SK-N-SH (cell line): ENCODE data around the gene SERPINI1.

Experiments
- ELF1 ChIP-seq: IDR thresholded peaks from 2 replicates; pipeline ENCODE4 v1.4.0; 2012
- EP300 ChIP-seq, 2 experiments: IDR thresholded peaks; 2 replicates each; pipeline versions ENCODE4 v1.4.0 to v1.6.1; 2012; ENCODE audit warnings: borderline replicate concordance in 1 of 2, low read depth in 1 of 2, low read length in 1 of 2
- FOSL2 ChIP-seq: IDR thresholded peaks from 2 replicates; pipeline ENCODE4 v1.4.0; 2012; ENCODE audit warnings: low read depth, mild to moderate bottlenecking, moderate library complexity, borderline replicate concordance
- GATA2 ChIP-seq: sonication (generic); formaldehyde crosslinking; IDR thresholded peaks from 2 replicates; pipeline ENCODE4 v1.5.0; 2020; ENCODE audit warnings: mild to moderate bottlenecking, missing genetic modification reagents
- MAX ChIP-seq: IDR thresholded peaks from 2 replicates; pipeline ENCODE4 v1.4.0; 2012; ENCODE audit warnings: low read depth
- MEF2A ChIP-seq: IDR thresholded peaks from 2 replicates; pipeline ENCODE4 v1.4.0; 2012; ENCODE audit warnings: low read depth, borderline replicate concordance
- POLR2AphosphoS5 ChIP-seq: IDR thresholded peaks from 2 replicates; pipeline ENCODE4 v1.6.1; 2012; ENCODE audit warnings: low read depth, low read length
- RFX5 ChIP-seq: IDR thresholded peaks from 2 replicates; pipeline ENCODE4 v1.6.1; 2012; ENCODE audit warnings: mild to moderate bottlenecking, improper control_type of control experiment, low read length
- SIN3A ChIP-seq: IDR thresholded peaks from 2 replicates; pipeline ENCODE4 v1.6.1; 2012; ENCODE audit warnings: low read depth, mild to moderate bottlenecking, low read length, moderate library complexity, borderline replicate concordance
- USF1 ChIP-seq: IDR thresholded peaks from 2 replicates; pipeline ENCODE4 v1.4.0; 2012; ENCODE audit warnings: low read depth, borderline replicate concordance
- YY1 ChIP-seq: IDR thresholded peaks from 2 replicates; pipeline ENCODE4 v1.4.0; 2012; ENCODE audit warnings: low read depth, mild to moderate bottlenecking
- TF ChIP-seq, protein P1 (sequence below): fragments of 200-600 bp; sonication (generic); IDR thresholded peaks from 2 replicates; pipeline ENCODE4 v1.6.1; 2017; ENCODE audit warnings: antibody characterized with exemption, mild to moderate bottlenecking, moderate library complexity
- TF ChIP-seq, protein P2 (sequence below): IDR thresholded peaks from 2 replicates; pipeline ENCODE4 v1.6.1; 2012; ENCODE audit warnings: mild to moderate bottlenecking, low read depth, low read length, moderate library complexity

DNA sequence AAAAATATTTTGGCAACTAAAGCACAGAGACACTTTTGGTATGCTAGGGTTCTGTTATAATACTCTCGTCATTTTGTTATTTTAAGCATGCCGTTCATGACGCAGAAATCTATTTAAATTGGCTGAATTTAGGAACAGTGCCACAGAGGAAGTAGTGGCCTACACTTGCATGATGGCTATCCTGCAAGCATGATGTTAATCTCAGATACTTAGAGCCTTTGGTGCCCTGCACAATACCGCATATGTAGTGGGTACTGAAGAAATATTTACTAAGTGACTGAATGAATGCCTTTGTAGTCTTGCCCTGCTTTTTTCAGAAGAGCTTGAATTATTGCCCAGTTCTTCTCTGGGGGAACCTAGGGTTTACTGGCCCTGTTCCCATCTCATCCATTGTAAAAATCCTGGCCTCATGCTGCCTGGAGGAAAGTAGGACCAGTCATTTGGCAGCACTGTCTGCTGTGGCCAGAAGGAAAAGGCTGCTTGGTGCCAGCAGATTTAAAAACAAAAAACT lies 79.0 kb downstream of the SERPINI1 start:
- TF ChIP-seq ELF1 (no peak), POLR2AphosphoS5 (no peak), MAX (no peak), MEF2A (no peak), GATA2 (CRISPR knock-in tag) (no peak), RFX5 (no peak), FOSL2 (no peak), SIN3A (no peak), EP300 (IDR thresholded peaks at IDR 0.05; ENCODE audit: borderline replicate concordance in 1 of 2, low read depth in 1 of 2, low read length in 1 of 2) (no peak), YY1 (no peak), USF1 (no peak)
- TF ChIP-seq, protein P1, sequence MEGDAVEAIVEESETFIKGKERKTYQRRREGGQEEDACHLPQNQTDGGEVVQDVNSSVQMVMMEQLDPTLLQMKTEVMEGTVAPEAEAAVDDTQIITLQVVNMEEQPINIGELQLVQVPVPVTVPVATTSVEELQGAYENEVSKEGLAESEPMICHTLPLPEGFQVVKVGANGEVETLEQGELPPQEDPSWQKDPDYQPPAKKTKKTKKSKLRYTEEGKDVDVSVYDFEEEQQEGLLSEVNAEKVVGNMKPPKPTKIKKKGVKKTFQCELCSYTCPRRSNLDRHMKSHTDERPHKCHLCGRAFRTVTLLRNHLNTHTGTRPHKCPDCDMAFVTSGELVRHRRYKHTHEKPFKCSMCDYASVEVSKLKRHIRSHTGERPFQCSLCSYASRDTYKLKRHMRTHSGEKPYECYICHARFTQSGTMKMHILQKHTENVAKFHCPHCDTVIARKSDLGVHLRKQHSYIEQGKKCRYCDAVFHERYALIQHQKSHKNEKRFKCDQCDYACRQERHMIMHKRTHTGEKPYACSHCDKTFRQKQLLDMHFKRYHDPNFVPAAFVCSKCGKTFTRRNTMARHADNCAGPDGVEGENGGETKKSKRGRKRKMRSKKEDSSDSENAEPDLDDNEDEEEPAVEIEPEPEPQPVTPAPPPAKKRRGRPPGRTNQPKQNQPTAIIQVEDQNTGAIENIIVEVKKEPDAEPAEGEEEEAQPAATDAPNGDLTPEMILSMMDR: no peak
- TF ChIP-seq, protein P2, sequence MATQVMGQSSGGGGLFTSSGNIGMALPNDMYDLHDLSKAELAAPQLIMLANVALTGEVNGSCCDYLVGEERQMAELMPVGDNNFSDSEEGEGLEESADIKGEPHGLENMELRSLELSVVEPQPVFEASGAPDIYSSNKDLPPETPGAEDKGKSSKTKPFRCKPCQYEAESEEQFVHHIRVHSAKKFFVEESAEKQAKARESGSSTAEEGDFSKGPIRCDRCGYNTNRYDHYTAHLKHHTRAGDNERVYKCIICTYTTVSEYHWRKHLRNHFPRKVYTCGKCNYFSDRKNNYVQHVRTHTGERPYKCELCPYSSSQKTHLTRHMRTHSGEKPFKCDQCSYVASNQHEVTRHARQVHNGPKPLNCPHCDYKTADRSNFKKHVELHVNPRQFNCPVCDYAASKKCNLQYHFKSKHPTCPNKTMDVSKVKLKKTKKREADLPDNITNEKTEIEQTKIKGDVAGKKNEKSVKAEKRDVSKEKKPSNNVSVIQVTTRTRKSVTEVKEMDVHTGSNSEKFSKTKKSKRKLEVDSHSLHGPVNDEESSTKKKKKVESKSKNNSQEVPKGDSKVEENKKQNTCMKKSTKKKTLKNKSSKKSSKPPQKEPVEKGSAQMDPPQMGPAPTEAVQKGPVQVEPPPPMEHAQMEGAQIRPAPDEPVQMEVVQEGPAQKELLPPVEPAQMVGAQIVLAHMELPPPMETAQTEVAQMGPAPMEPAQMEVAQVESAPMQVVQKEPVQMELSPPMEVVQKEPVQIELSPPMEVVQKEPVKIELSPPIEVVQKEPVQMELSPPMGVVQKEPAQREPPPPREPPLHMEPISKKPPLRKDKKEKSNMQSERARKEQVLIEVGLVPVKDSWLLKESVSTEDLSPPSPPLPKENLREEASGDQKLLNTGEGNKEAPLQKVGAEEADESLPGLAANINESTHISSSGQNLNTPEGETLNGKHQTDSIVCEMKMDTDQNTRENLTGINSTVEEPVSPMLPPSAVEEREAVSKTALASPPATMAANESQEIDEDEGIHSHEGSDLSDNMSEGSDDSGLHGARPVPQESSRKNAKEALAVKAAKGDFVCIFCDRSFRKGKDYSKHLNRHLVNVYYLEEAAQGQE: no peak
